Keratinocyte (primary cell): ENCODE data around the gene FLAD1. TPM values are rescaled to one million over a fixed set of nuclear protein-coding genes. Genes with fewer than 3 reads are reported as not detected.

Source experiments
- DNase-seq: peaks from one replicate; pipeline ENCODE4 v3.0.0-alpha.2; 2011; ENCODE audit warnings: low read depth, missing footprints, low spot score
- FAIRE-seq: peaks from 2 replicates; lab custom pipeline; 2011; peaks lifted over from hg19 to GRCh38; lab: Jason Lieb, UNC
- H2AFZ ChIP-seq: 2 replicates; pipeline ENCODE4 v1.6.0; 2012; ENCODE audit warnings: low read length, control low read depth, inconsistent platforms; ENCODE audit not compliant: control insufficient read depth
- H3K27ac ChIP-seq: 2 replicates; pipeline ENCODE4 v1.5.1; 2011; ENCODE audit warnings: low read length; ENCODE audit not compliant: control insufficient read depth, insufficient read depth
- H3K27me3 ChIP-seq: 3 replicates; pipeline ENCODE4 v1.6.0; 2011; ENCODE audit warnings: low read length; ENCODE audit not compliant: control insufficient read depth, insufficient read depth; ENCODE audit errors: extremely low read depth
- H3K36me3 ChIP-seq, 2 experiments: 2 replicates in 1 of 2; 3 replicates in 1 of 2; pipeline ENCODE4 v1.5.1; 2011; ENCODE audit warnings: low read length in 2 of 2, mild to moderate bottlenecking in 1 of 2; ENCODE audit not compliant: control insufficient read depth in 2 of 2, insufficient read depth in 2 of 2; ENCODE audit errors: extremely low read depth in 1 of 2
- H3K4me1 ChIP-seq: 3 replicates; pipeline ENCODE4 v1.5.1; 2011; ENCODE audit warnings: low read length; ENCODE audit not compliant: control insufficient read depth, insufficient read depth; ENCODE audit errors: extremely low read depth
- H3K4me2 ChIP-seq: 3 replicates; pipeline ENCODE4 v1.6.0; 2011; ENCODE audit warnings: low read depth, low read length; ENCODE audit not compliant: control insufficient read depth, insufficient read depth; ENCODE audit errors: extremely low read depth
- H3K4me3 ChIP-seq, 3 experiments: fragments of 200-600 bp in 1 of 3; sonication (generic) in 1 of 3; 2 replicates in 2 of 3; 3 replicates in 1 of 3; pipeline ENCODE4 v1.5.1; 2011 to 2016; ENCODE audit warnings: low read length in 3 of 3, mild to moderate bottlenecking in 3 of 3, control low read depth in 2 of 3, inconsistent platforms in 1 of 3, low read depth in 1 of 3, mixed read lengths in 1 of 3, mixed run types in 1 of 3, moderate library complexity in 1 of 3; ENCODE audit not compliant: control insufficient read depth in 2 of 3, insufficient read depth in 2 of 3; ENCODE audit errors: extremely low read depth in 1 of 3
- H3K79me2 ChIP-seq: 2 replicates; pipeline ENCODE4 v1.6.0; 2012; ENCODE audit warnings: low read length; ENCODE audit not compliant: control insufficient read depth, insufficient read depth
- H3K9ac ChIP-seq: 3 replicates; pipeline ENCODE4 v1.6.0; 2011; ENCODE audit warnings: low read length; ENCODE audit not compliant: control insufficient read depth, insufficient read depth; ENCODE audit errors: extremely low read depth
- H3K9me1 ChIP-seq: 3 replicates; pipeline ENCODE4 v1.6.0; 2011; ENCODE audit warnings: low read length; ENCODE audit not compliant: control insufficient read depth, insufficient read depth; ENCODE audit errors: extremely low read depth
- H3K9me3 ChIP-seq: 2 replicates; pipeline ENCODE4 v1.5.1; 2012; ENCODE audit warnings: low read depth, low read length; ENCODE audit not compliant: control insufficient read depth
- H4K20me1 ChIP-seq: 3 replicates; pipeline ENCODE4 v1.6.0; 2011; ENCODE audit warnings: low read length; ENCODE audit not compliant: control insufficient read depth, insufficient read depth; ENCODE audit errors: extremely low read depth
- CTCF ChIP-seq, 3 experiments: IDR thresholded peaks in 1 of 3; conservative IDR thresholded peaks in 1 of 3; optimal IDR thresholded peaks in 1 of 3; 2 replicates in 2 of 3; 3 replicates in 1 of 3; pipeline versions ENCODE3 to v1.5.1; 2011; ENCODE audit warnings: low read length in 3 of 3, mild to moderate bottlenecking in 3 of 3, moderate library complexity in 2 of 3, control low read depth in 1 of 3, inconsistent platforms in 1 of 3; ENCODE audit not compliant: insufficient read depth in 2 of 3; ENCODE audit errors: extremely low read depth in 1 of 3
- EZH2 ChIP-seq: IDR thresholded peaks from one replicate; pipeline ENCODE4 v1.6.1; 2012; ENCODE audit warnings: inconsistent platforms, mild to moderate bottlenecking, low read length, moderate library complexity
- dilution Hi-C: fragments of 300-500 bp; cut with MboI; formaldehyde crosslinking; loops from one replicate; pipeline ENCODE4 v1.7.0; 2020; ENCODE audit warnings: low sequenced_read_pairs; ENCODE audit not compliant: extremely low pct_ligation_motif_present
- polyA plus RNA-seq, 5 experiments: library from polyadenylated mRNA; depleted of rRNA in 3 of 5; stranded (reverse) in 3 of 5; stranded (forward) in 1 of 5; unstranded in 1 of 5; fragments of >200 nt; gene quantifications; 1 replicate in 1 of 5; 2 replicates in 3 of 5; 3 replicates in 1 of 5; pipeline versions ENCODE4 v1.2.1 to v1.2.3, GENCODE V29; 2011 to 2012; ENCODE audit warnings: missing spikeins in 2 of 5, low read depth in 1 of 5, low replicate concordance in 1 of 5

Gene FLAD1
- polyA plus RNA-seq, 1 donor (not counting 4 experiments of a cell fraction or from before 2014, with no cell fraction given), result 51.4 TPM

DNA sequence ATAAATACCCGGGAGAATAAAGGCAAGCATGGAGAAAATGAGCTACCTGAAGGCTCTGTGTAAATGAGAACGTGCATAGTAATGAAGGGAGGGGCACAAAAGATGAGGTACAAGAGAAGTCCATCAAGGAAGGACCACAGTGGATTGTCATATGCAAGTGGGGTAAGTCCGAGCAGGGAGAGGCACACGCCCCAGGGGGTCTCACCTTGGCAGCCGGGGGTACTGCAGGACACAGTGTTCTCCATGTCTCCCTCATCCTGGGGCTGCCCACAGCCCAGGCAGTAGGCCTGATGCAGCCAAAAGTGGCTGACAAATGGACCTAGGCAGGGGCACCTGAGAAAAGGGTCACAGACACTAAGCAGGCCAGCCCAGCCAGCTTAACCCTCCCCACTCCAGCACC is 40.5 kb downstream of the FLAD1 start:
- Histone ChIP-seq H3K4me1 (peaks cover 22% of the 10 kb centered on the region), H3K4me3 (no peak overlapping the region), H3K9ac (no peak overlapping the region), H3K27ac (no peak overlapping the region), H3K36me3 (peaks cover 3% of the 10 kb centered on the region in 2 experiments), H3K79me2 (no peaks in the 10 kb centered on the region), H4K20me1 (no peaks in the 10 kb centered on the region), H2AFZ (no peak overlapping the region), H3K4me2 (no peak overlapping the region), H3K27me3 (no peaks in the 10 kb centered on the region), H3K9me1 (no peaks in the 10 kb centered on the region), H3K9me3 (no peaks in the 10 kb centered on the region)
- dilution Hi-C loops, result no loop called here
- FAIRE-seq (no peak), DNase-seq (no peak)
- TF ChIP-seq CTCF (optimal IDR thresholded peaks at IDR 0.05 in 1 of 3, IDR thresholded peaks at IDR 0.05 in 1 of 3, conservative IDR thresholded peaks at IDR 0.05 in 1 of 3; ENCODE audit: extremely low read depth in 1 of 3, insufficient read depth in 2 of 3, low read length in 3 of 3) (no peak), EZH2 (no peak)

- Histone ChIP-seq H3K36me3 (no peaks in the 10 kb centered on the region), H3K79me2 (no peaks in the 10 kb centered on the region), H3K4me3 (no peak overlapping the region), H3K4me2 (no peak overlapping the region), H2AFZ (no peak overlapping the region), H4K20me1 (no peaks in the 10 kb centered on the region), H3K9ac (no peak overlapping the region), H3K27ac (no peak overlapping the region), H3K27me3 (no peaks in the 10 kb centered on the region), H3K9me1 (no peaks in the 10 kb centered on the region), H3K9me3 (no peaks in the 10 kb centered on the region), H3K4me1 (peaks cover 22% of the 10 kb centered on the region)
- DNase-seq (no peak), FAIRE-seq (no peak)
- TF ChIP-seq CTCF (optimal IDR thresholded peaks at IDR 0.05 in 1 of 3, IDR thresholded peaks at IDR 0.05 in 1 of 3, conservative IDR thresholded peaks at IDR 0.05 in 1 of 3; ENCODE audit: extremely low read depth in 1 of 3, insufficient read depth in 2 of 3, low read length in 3 of 3) (no peak), EZH2 (no peak)
- dilution Hi-C loops, result no loop called here
Measured at GRCh38 chr1:155024315-155024714, 41.2 kb downstream of the FLAD1 start.
